Nephron (organoid): Measurements from ENCODE around the gene TMA7.
A peak's percentile ranks its signal among the peaks of the same experiment; 100 is the strongest.

Experiments
- H3K27ac Mint-ChIP-seq, 3 experiments: 2 replicates each; pipeline ENCODE4 v1.8.0; 2020; ENCODE audit warnings: mixed read lengths in 3 of 3, mild to moderate bottlenecking in 2 of 3, moderate library complexity in 1 of 3
- H3K27me3 Mint-ChIP-seq: 2 replicates; pipeline ENCODE4 v1.8.0; 2021; ENCODE audit warnings: low read depth, mild to moderate bottlenecking, moderate library complexity, mixed read lengths
- H3K36me3 Mint-ChIP-seq: 2 replicates; pipeline ENCODE4 v1.8.0; 2020; ENCODE audit warnings: low read depth, mixed read lengths
- H3K4me1 Mint-ChIP-seq: 2 replicates; pipeline ENCODE4 v1.8.0; 2020; ENCODE audit warnings: mixed read lengths
- H3K4me3 Mint-ChIP-seq, 3 experiments: 2 replicates each; pipeline ENCODE4 v1.8.0; 2020; ENCODE audit warnings: mild to moderate bottlenecking in 3 of 3, mixed read lengths in 3 of 3, moderate library complexity in 2 of 3
- H3K9me3 Mint-ChIP-seq: 2 replicates; pipeline ENCODE4 v1.8.0; 2020; ENCODE audit warnings: mixed read lengths
- CTCF ChIP-seq, 3 experiments: fragments of 200-600 bp; sonication (generic); IDR thresholded peaks; one replicate each; pipeline ENCODE4 v1.5.0; 2021; ENCODE audit warnings: antibody characterized with exemption in 3 of 3; ENCODE audit not compliant: unreplicated experiment in 3 of 3

The TMA7 gene

GRCh38 chr3:48419597-48419996 lies 20.5 kb upstream of the TMA7 start:
- peaks cover 10% of the 10 kb centered on the region for H3K4me1 Mint-ChIP-seq

GRCh38 chr3:48420561-48420960 lies 19.5 kb upstream of the TMA7 start:
- H3K36me3 Mint-ChIP-seq: peaks cover 14% of the 10 kb centered on the region
- H3K9me3 Mint-ChIP-seq: no peaks in the 10 kb centered on the region
- no peak for TF ChIP-seq CTCF (IDR thresholded peaks at IDR 0.05; ENCODE audit: unreplicated experiment in 3 of 3)
- no peak overlapping the region for H3K27ac Mint-ChIP-seq
- H3K4me1 Mint-ChIP-seq: peaks cover 17% of the 10 kb centered on the region
- H3K4me3 Mint-ChIP-seq: no peak overlapping the region
- no peaks in the 10 kb centered on the region for H3K27me3 Mint-ChIP-seq

More at GRCh38 chr3:48419597-48419996, 20.5 kb upstream of the TMA7 start:
- no peaks in the 10 kb centered on the region for H3K27me3 Mint-ChIP-seq
- no peak overlapping the region for H3K27ac Mint-ChIP-seq
- no peak overlapping the region for H3K4me3 Mint-ChIP-seq
- H3K36me3 Mint-ChIP-seq: peaks cover 20% of the 10 kb centered on the region
- no peaks in the 10 kb centered on the region for H3K9me3 Mint-ChIP-seq
- no peak for TF ChIP-seq CTCF (IDR thresholded peaks at IDR 0.05; ENCODE audit: unreplicated experiment in 3 of 3)

- H3K27me3 Mint-ChIP-seq: no peaks in the 10 kb centered on the region
- TF ChIP-seq CTCF (IDR thresholded peaks at IDR 0.05; ENCODE audit: unreplicated experiment in 3 of 3): no peak
- H3K36me3 Mint-ChIP-seq: peaks cover 10% of the 10 kb centered on the region
- peaks cover 31% of the 10 kb centered on the region for H3K4me1 Mint-ChIP-seq
- no peak overlapping the region for H3K4me3 Mint-ChIP-seq
- H3K9me3 Mint-ChIP-seq: no peaks in the 10 kb centered on the region
- no peak overlapping the region for H3K27ac Mint-ChIP-seq
Observed at GRCh38 chr3:48422272-48422671, 17.8 kb upstream of the TMA7 start.

GRCh38 chr3:48422681-48423080 lies 17.4 kb upstream of the TMA7 start:
- H3K36me3 Mint-ChIP-seq: peaks cover 10% of the 10 kb centered on the region
- no peak for TF ChIP-seq CTCF (IDR thresholded peaks at IDR 0.05; ENCODE audit: unreplicated experiment in 3 of 3)
- H3K27me3 Mint-ChIP-seq: no peaks in the 10 kb centered on the region
- peaks cover 35% of the 10 kb centered on the region for H3K4me1 Mint-ChIP-seq
- peak overlapping the region in 2 of 3 experiments; percentile 57 to 72 for H3K27ac Mint-ChIP-seq
- no peaks in the 10 kb centered on the region for H3K9me3 Mint-ChIP-seq
- no peak overlapping the region for H3K4me3 Mint-ChIP-seq

- H3K36me3 Mint-ChIP-seq: peaks cover 10% of the 10 kb centered on the region
- no peak for TF ChIP-seq CTCF (IDR thresholded peaks at IDR 0.05; ENCODE audit: unreplicated experiment in 3 of 3)
- no peak overlapping the region for H3K4me3 Mint-ChIP-seq
- H3K4me1 Mint-ChIP-seq: peaks cover 41% of the 10 kb centered on the region
- H3K27me3 Mint-ChIP-seq: no peaks in the 10 kb centered on the region
- H3K27ac Mint-ChIP-seq: peak overlapping the region in 2 of 3 experiments; percentile 57 to 72
- H3K9me3 Mint-ChIP-seq: no peaks in the 10 kb centered on the region
Observed at GRCh38 chr3:48423241-48423882, 16.7 kb upstream of the TMA7 start.
